Measurements from ENCODE around the gene SALL2.

SALL2 gene

DNA sequence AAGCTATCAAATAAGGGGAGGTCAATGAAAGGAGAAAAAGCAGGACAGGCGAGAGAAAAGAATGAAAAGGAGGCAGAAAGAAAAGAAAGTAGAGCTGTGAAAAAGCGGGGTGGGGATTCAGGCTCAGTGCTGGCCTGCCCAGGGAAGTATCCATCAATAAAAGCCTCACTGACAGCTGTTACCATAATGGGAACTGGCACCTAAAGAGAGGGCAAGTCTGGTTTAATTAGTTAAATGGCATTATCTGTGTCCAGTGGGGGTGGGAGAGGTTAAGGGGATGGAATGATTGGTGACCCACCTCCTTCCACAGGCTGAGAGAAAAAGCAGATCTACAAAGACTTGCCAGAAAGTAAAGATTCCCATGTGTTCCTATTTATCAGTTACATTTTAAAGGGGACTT, 7.4 kb downstream of the SALL2 start:
- no peak for TF ChIP-seq CTCF (IDR thresholded peaks at IDR 0.05; ENCODE audit: poor library complexity, severe bottlenecking)
- no peak for ATAC-seq (ENCODE audit: low read depth)
- Histone ChIP-seq H3K36me3 (ENCODE audit: low read depth) (no peaks in the 10 kb centered on the region), H3K9me3 (ENCODE audit: severe bottlenecking) (no peaks in the 10 kb centered on the region), H3K27me3 (ENCODE audit: insufficient read depth, poor library complexity, severe bottlenecking) (peaks cover 4% of the 10 kb centered on the region), H3K4me1 (ENCODE audit: insufficient read depth, poor library complexity, severe bottlenecking) (no peaks in the 10 kb centered on the region), H3K4me3 (ENCODE audit: severe bottlenecking) (no peak overlapping the region), H3K27ac (ENCODE audit: poor library complexity, severe bottlenecking) (no peak overlapping the region)
- no peak for DNase-seq (ENCODE audit: low spot score)

GRCh38 chr14:21514341-21514740, 11.8 kb downstream of the SALL2 start:
- no peak for TF ChIP-seq CTCF (IDR thresholded peaks at IDR 0.05; ENCODE audit: poor library complexity, severe bottlenecking)
- H3K27ac ChIP-seq (ENCODE audit: poor library complexity, severe bottlenecking): no peak overlapping the region
- DNase-seq (ENCODE audit: low spot score) (no peak), ATAC-seq (ENCODE audit: low read depth) (no peak)
- peaks cover 15% of the 10 kb centered on the region for H3K4me1 ChIP-seq (ENCODE audit: insufficient read depth, poor library complexity, severe bottlenecking)
- H3K9me3 ChIP-seq (ENCODE audit: severe bottlenecking): no peaks in the 10 kb centered on the region
- H3K4me3 ChIP-seq (ENCODE audit: severe bottlenecking): no peak overlapping the region
- H3K27me3 ChIP-seq (ENCODE audit: insufficient read depth, poor library complexity, severe bottlenecking): peaks cover 4% of the 10 kb centered on the region
- peaks cover 3% of the 10 kb centered on the region; the same call in 1 of the 2 replicates for H3K36me3 ChIP-seq (ENCODE audit: low read depth)

DNA sequence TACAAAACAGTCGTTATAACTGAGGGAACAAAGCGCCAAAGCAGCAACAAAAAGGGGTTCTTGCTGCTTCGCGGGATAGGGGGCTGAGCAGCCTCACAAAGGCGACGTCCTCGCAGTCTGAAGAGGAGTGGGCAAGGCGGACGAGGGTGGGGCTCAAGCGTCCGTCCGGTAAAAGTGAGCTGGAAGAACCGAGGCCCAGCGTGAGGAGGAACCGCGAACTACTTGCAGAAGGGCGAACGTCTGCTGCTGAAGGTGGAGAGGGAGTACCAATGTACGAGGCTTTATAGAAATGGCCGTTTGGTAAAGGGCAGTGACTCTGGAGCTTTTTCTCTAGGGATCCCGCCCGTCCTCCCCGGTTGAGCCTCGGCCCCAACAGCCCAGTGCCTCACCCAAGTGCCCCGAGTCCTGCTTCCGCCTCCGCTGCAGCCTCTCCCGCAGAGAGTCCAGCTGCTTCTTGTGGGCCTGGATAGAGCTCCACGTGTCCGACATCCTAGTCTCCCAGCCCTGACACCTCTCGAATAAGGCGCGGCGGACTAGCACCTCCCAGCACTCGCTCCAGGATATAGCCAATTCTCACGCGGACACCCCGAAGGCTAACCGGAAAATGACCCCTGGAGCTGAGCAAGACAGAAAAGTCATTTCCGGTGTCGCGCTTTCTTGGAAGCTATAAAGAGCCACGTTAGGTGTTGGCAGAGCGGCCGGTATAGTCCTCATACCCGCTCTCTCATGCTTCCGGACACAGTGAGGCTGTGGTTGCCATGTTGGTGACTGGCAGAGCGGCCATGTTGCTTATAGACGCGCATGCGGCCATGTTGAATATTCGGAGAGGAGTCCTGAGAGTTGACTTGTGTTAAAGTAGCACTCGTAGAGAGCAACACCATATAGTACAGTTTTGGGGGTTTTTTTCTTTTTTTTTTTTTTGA, 15.2 kb downstream of the SALL2 start, which contains the start of gene METTL3:
METTL3 (minus strand) TSS at position 606 of the 923 bp plus-strand sequence; CDS start at position 489, 117 bp downstream.
- Histone ChIP-seq H3K4me3 (ENCODE audit: severe bottlenecking) (peak within 1 kb of the TSS; percentile 73), H3K9me3 (ENCODE audit: severe bottlenecking) (no peaks in the 10 kb centered on the region), H3K36me3 (ENCODE audit: low read depth) (peaks cover 36% of the 10 kb centered on the region), H3K4me1 (ENCODE audit: insufficient read depth, poor library complexity, severe bottlenecking) (peaks cover 15% of the 10 kb centered on the region), H3K27ac (ENCODE audit: poor library complexity, severe bottlenecking) (peak within 1 kb of the TSS; percentile 50), H3K27me3 (ENCODE audit: insufficient read depth, poor library complexity, severe bottlenecking) (no peaks in the 10 kb centered on the region)
- DNase-seq (ENCODE audit: low spot score): peak; percentile 99
- ATAC-seq (ENCODE audit: low read depth): peak; percentile 98
- no peak for TF ChIP-seq CTCF (IDR thresholded peaks at IDR 0.05; ENCODE audit: poor library complexity, severe bottlenecking)

GRCh38 chr14:21509432-21510143, 16.6 kb downstream of the SALL2 start:
- TF ChIP-seq CTCF (IDR thresholded peaks at IDR 0.05; ENCODE audit: poor library complexity, severe bottlenecking): no peak
- no peaks in the 10 kb centered on the region for H3K27me3 ChIP-seq (ENCODE audit: insufficient read depth, poor library complexity, severe bottlenecking)
- peaks cover 48% of the 10 kb centered on the region for H3K36me3 ChIP-seq (ENCODE audit: low read depth)
- H3K9me3 ChIP-seq (ENCODE audit: severe bottlenecking): no peaks in the 10 kb centered on the region
- H3K4me3 ChIP-seq (ENCODE audit: severe bottlenecking): peak overlapping the region; percentile 73
- H3K27ac ChIP-seq (ENCODE audit: poor library complexity, severe bottlenecking): no peak overlapping the region
- no peak for DNase-seq (ENCODE audit: low spot score)
- peaks cover 15% of the 10 kb centered on the region for H3K4me1 ChIP-seq (ENCODE audit: insufficient read depth, poor library complexity, severe bottlenecking)
- no peak for ATAC-seq (ENCODE audit: low read depth)

All from RWPE2 (cell line).